GM23338 (cell line): Measurements from ENCODE around the gene MAD1L1. TPM values are rescaled to one million over a fixed set of nuclear protein-coding genes. Genes with fewer than 3 reads are reported as not detected.

Experiments used
- ATAC-seq: fragments of 200-7000 bp; cut with Tn5 transposase; 3 replicates; pipeline ENCODE4 v1.9.1; 2020
- DNase-seq: peaks from one replicate; pipeline ENCODE4 v3.0.0-alpha.2; 2015; ENCODE audit warnings: low spot score
- H2AFZ ChIP-seq: fragments of 200-600 bp; sonication (generic); 2 replicates; pipeline ENCODE4 v1.8.0; 2016; ENCODE audit warnings: antibody characterized with exemption, mild to moderate bottlenecking, moderate library complexity
- H3F3A ChIP-seq: fragments of 200-600 bp; sonication (generic); replicated peaks from 2 replicates; pipeline ENCODE4 v1.8.0; 2017; ENCODE audit warnings: antibody characterized with exemption, mixed run types, low read depth
- H3K27ac ChIP-seq: fragments of 200-600 bp; sonication (generic); 2 replicates; pipeline ENCODE4 v1.6.1; 2016; ENCODE audit warnings: low read depth
- H3K27me3 ChIP-seq: fragments of 200-600 bp; sonication (generic); 2 replicates; pipeline ENCODE4 v1.8.0; 2016; ENCODE audit warnings: mild to moderate bottlenecking, mixed run types, moderate library complexity; ENCODE audit not compliant: insufficient read depth
- H3K36me3 ChIP-seq: fragments of 200-600 bp; sonication (generic); 2 replicates; pipeline ENCODE4 v1.8.0; 2016; ENCODE audit warnings: mild to moderate bottlenecking; ENCODE audit not compliant: insufficient read depth
- H3K4me1 ChIP-seq: fragments of 200-600 bp; sonication (generic); 2 replicates; pipeline ENCODE4 v1.8.0; 2016; ENCODE audit warnings: mild to moderate bottlenecking, moderate library complexity; ENCODE audit not compliant: insufficient read depth
- H3K4me2 ChIP-seq: fragments of 200-600 bp; sonication (generic); 2 replicates; pipeline ENCODE4 v1.7.1; 2017; ENCODE audit warnings: mixed run types
- H3K4me3 ChIP-seq: fragments of 200-600 bp; sonication (generic); 2 replicates; pipeline ENCODE4 v1.6.1; 2016; ENCODE audit warnings: mixed run types
- H3K79me2 ChIP-seq: fragments of 200-600 bp; sonication (generic); replicated peaks from 2 replicates; pipeline ENCODE4 v1.8.0; 2017; ENCODE audit warnings: mild to moderate bottlenecking; ENCODE audit not compliant: insufficient read depth
- H3K9me2 ChIP-seq: fragments of 200-600 bp; sonication (generic); 2 replicates; pipeline ENCODE4 v1.8.0; 2017; ENCODE audit not compliant: insufficient read depth
- H4K20me1 ChIP-seq: fragments of 200-600 bp; sonication (generic); replicated peaks from 2 replicates; pipeline ENCODE4 v1.8.0; 2017; ENCODE audit warnings: mild to moderate bottlenecking; ENCODE audit not compliant: insufficient read depth
- H3K27ac Mint-ChIP-seq: 2 replicates; pipeline ENCODE4 v1.8.0; 2020; ENCODE audit warnings: inconsistent platforms, mild to moderate bottlenecking, moderate library complexity, mixed read lengths
- H3K27me3 Mint-ChIP-seq: 3 replicates; pipeline ENCODE4 v1.8.0; 2022; ENCODE audit warnings: low read depth, mild to moderate bottlenecking, moderate library complexity, mixed read lengths, inconsistent platforms; ENCODE audit not compliant: insufficient read depth, poor library complexity
- H3K36me3 Mint-ChIP-seq: 3 replicates; pipeline ENCODE4 v1.8.0; 2021; ENCODE audit warnings: low read depth, mild to moderate bottlenecking, inconsistent platforms, moderate library complexity, mixed read lengths
- H3K4me1 Mint-ChIP-seq: 3 replicates; pipeline ENCODE4 v1.8.0; 2020; ENCODE audit warnings: mild to moderate bottlenecking, inconsistent platforms, mixed read lengths
- H3K4me3 Mint-ChIP-seq: 3 replicates; pipeline ENCODE4 v1.8.0; 2021; ENCODE audit warnings: moderate library complexity, mild to moderate bottlenecking, inconsistent platforms, mixed read lengths
- H3K9me3 Mint-ChIP-seq: 3 replicates; pipeline ENCODE4 v1.8.0; 2020; ENCODE audit warnings: moderate library complexity, mild to moderate bottlenecking, inconsistent platforms, mixed read lengths
- CREB1 ChIP-seq: fragments of 250-450 bp; sonication (Bioruptor Pico); IDR thresholded peaks from 2 replicates; pipeline ENCODE4 v1.5.0; 2020; ENCODE audit warnings: low read depth, mild to moderate bottlenecking, moderate library complexity
- EZH2phosphoT487 ChIP-seq: fragments of 200-600 bp; sonication (generic); IDR thresholded peaks from one replicate; pipeline ENCODE4 v1.8.1; 2018; ENCODE audit warnings: antibody characterized with exemption; ENCODE audit not compliant: unreplicated experiment
- NANOG ChIP-seq: IDR thresholded peaks from 2 replicates; pipeline ENCODE4 v1.6.1; 2016; ENCODE audit warnings: antibody characterized with exemption, borderline replicate concordance
- POLR2AphosphoS5 ChIP-seq: IDR thresholded peaks from 2 replicates; pipeline ENCODE4 v1.6.1; 2016; ENCODE audit warnings: antibody characterized with exemption, low read depth
- STAT1 ChIP-seq: IDR thresholded peaks from one replicate; pipeline ENCODE4 v1.6.1; 2016; ENCODE audit warnings: antibody characterized with exemption; ENCODE audit not compliant: unreplicated experiment
- ZNF114 ChIP-seq: fragments of 250-450 bp; sonication (Bioruptor Pico); IDR thresholded peaks from 2 replicates; pipeline ENCODE4 v1.5.0; 2020; ENCODE audit warnings: mild to moderate bottlenecking, moderate library complexity
- ZNF331 ChIP-seq: fragments of 250-450 bp; sonication (Bioruptor Pico); IDR thresholded peaks from 2 replicates; pipeline ENCODE4 v1.5.0; 2020; ENCODE audit warnings: low read depth, mild to moderate bottlenecking, moderate library complexity
- polyA plus RNA-seq: library from polyadenylated mRNA; unstranded; fragments of >200 nt; fragmentation: Nextera tagmentation; extraction: Ambion mirVana; gene quantifications from 2 replicates; pipeline ENCODE4 v1.2.1, GENCODE V29; 2016
- total RNA-seq: library from RNA; depleted of rRNA; stranded (reverse); fragments of >200 nt; shearing (Covaris generic); gene quantifications from 2 replicates; pipeline ENCODE4 v1.2.3, GENCODE V29; 2014
- TF ChIP-seq, protein P1 (sequence below): IDR thresholded peaks from 2 replicates; pipeline ENCODE4 v1.6.1; 2016; ENCODE audit warnings: antibody characterized with exemption
- TF ChIP-seq, protein P2 (sequence below), 2 experiments: fragments of 200-600 bp in 1 of 2; sonication (generic) in 1 of 2; conservative IDR thresholded peaks; 2 replicates each; pipeline versions ENCODE4 v1.5.1 to v1.6.1; 2016 to 2017; ENCODE audit warnings: antibody characterized with exemption in 2 of 2, low read depth in 2 of 2, mild to moderate bottlenecking in 2 of 2, moderate library complexity in 1 of 2
- TF ChIP-seq, protein P3 (sequence below): fragments of 250-450 bp; sonication (Bioruptor Pico); IDR thresholded peaks from 2 replicates; pipeline ENCODE4 v1.5.0; 2020; ENCODE audit warnings: mild to moderate bottlenecking, moderate library complexity

MAD1L1 gene
- total and polyA plus RNA-seq, 2 experiments from 2014 or later: 40.3 to 59.3 TPM

DNA sequence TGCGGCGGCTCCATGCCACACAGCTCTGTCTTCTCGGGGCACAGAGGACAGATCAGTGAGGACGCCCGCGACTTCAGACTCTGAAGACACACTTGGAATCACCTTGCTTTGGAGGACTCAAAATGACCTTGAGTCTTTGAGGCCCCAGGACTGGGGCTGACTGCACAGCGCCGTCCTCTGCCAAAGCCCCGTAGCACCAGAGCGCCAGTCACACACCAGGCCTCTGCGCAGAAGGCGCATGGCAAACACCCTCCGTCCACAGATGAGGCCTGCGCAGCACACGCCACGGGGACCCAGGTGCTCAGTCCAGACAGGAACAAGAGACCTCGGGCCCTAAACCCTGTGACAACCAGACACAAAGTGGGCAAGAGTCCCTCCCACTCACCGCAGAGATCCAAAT is 134.7 kb downstream of the MAD1L1 start:
- Histone ChIP-seq H3K79me2 (0 out of 2 replicates have a peak, but pooled peaks cover 8% of the 10 kb centered on the region), H2AFZ (no peak overlapping the region), H3K9me2 (no peaks in the 10 kb centered on the region), H3K27me3 (no peaks in the 10 kb centered on the region), H3K4me3 (no peak overlapping the region), H3K4me1 (no peaks in the 10 kb centered on the region), H3K36me3 (no peaks in the 10 kb centered on the region), H4K20me1 (no peaks in the 10 kb centered on the region), H3K4me2 (no peak overlapping the region), H3F3A (no peaks in the 10 kb centered on the region), H3K27ac (no peak overlapping the region)
- Mint-ChIP-seq H3K4me3 (no peak overlapping the region), H3K27me3 (peaks cover 17% of the 10 kb centered on the region), H3K27ac (no peak overlapping the region), H3K9me3 (no peaks in the 10 kb centered on the region), H3K4me1 (peaks cover 8% of the 10 kb centered on the region; the same call in 1 of the 3 replicates), H3K36me3 (peaks cover 16% of the 10 kb centered on the region)
- TF ChIP-seq POLR2AphosphoS5 (no peak), STAT1 (no peak), EZH2phosphoT487 (no peak), ZNF114 (CRISPR knock-in tag) (no peak), CREB1 (CRISPR knock-in tag) (no peak), ZNF331 (CRISPR knock-in tag) (no peak), NANOG (no peak)
- TF ChIP-seq, protein P1, sequence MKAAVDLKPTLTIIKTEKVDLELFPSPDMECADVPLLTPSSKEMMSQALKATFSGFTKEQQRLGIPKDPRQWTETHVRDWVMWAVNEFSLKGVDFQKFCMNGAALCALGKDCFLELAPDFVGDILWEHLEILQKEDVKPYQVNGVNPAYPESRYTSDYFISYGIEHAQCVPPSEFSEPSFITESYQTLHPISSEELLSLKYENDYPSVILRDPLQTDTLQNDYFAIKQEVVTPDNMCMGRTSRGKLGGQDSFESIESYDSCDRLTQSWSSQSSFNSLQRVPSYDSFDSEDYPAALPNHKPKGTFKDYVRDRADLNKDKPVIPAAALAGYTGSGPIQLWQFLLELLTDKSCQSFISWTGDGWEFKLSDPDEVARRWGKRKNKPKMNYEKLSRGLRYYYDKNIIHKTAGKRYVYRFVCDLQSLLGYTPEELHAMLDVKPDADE: no peak
- TF ChIP-seq, protein P2, sequence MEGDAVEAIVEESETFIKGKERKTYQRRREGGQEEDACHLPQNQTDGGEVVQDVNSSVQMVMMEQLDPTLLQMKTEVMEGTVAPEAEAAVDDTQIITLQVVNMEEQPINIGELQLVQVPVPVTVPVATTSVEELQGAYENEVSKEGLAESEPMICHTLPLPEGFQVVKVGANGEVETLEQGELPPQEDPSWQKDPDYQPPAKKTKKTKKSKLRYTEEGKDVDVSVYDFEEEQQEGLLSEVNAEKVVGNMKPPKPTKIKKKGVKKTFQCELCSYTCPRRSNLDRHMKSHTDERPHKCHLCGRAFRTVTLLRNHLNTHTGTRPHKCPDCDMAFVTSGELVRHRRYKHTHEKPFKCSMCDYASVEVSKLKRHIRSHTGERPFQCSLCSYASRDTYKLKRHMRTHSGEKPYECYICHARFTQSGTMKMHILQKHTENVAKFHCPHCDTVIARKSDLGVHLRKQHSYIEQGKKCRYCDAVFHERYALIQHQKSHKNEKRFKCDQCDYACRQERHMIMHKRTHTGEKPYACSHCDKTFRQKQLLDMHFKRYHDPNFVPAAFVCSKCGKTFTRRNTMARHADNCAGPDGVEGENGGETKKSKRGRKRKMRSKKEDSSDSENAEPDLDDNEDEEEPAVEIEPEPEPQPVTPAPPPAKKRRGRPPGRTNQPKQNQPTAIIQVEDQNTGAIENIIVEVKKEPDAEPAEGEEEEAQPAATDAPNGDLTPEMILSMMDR (conservative IDR thresholded peaks at IDR 0.05; ENCODE audit: low read depth in 2 of 2): no peak
- TF ChIP-seq, protein P3, sequence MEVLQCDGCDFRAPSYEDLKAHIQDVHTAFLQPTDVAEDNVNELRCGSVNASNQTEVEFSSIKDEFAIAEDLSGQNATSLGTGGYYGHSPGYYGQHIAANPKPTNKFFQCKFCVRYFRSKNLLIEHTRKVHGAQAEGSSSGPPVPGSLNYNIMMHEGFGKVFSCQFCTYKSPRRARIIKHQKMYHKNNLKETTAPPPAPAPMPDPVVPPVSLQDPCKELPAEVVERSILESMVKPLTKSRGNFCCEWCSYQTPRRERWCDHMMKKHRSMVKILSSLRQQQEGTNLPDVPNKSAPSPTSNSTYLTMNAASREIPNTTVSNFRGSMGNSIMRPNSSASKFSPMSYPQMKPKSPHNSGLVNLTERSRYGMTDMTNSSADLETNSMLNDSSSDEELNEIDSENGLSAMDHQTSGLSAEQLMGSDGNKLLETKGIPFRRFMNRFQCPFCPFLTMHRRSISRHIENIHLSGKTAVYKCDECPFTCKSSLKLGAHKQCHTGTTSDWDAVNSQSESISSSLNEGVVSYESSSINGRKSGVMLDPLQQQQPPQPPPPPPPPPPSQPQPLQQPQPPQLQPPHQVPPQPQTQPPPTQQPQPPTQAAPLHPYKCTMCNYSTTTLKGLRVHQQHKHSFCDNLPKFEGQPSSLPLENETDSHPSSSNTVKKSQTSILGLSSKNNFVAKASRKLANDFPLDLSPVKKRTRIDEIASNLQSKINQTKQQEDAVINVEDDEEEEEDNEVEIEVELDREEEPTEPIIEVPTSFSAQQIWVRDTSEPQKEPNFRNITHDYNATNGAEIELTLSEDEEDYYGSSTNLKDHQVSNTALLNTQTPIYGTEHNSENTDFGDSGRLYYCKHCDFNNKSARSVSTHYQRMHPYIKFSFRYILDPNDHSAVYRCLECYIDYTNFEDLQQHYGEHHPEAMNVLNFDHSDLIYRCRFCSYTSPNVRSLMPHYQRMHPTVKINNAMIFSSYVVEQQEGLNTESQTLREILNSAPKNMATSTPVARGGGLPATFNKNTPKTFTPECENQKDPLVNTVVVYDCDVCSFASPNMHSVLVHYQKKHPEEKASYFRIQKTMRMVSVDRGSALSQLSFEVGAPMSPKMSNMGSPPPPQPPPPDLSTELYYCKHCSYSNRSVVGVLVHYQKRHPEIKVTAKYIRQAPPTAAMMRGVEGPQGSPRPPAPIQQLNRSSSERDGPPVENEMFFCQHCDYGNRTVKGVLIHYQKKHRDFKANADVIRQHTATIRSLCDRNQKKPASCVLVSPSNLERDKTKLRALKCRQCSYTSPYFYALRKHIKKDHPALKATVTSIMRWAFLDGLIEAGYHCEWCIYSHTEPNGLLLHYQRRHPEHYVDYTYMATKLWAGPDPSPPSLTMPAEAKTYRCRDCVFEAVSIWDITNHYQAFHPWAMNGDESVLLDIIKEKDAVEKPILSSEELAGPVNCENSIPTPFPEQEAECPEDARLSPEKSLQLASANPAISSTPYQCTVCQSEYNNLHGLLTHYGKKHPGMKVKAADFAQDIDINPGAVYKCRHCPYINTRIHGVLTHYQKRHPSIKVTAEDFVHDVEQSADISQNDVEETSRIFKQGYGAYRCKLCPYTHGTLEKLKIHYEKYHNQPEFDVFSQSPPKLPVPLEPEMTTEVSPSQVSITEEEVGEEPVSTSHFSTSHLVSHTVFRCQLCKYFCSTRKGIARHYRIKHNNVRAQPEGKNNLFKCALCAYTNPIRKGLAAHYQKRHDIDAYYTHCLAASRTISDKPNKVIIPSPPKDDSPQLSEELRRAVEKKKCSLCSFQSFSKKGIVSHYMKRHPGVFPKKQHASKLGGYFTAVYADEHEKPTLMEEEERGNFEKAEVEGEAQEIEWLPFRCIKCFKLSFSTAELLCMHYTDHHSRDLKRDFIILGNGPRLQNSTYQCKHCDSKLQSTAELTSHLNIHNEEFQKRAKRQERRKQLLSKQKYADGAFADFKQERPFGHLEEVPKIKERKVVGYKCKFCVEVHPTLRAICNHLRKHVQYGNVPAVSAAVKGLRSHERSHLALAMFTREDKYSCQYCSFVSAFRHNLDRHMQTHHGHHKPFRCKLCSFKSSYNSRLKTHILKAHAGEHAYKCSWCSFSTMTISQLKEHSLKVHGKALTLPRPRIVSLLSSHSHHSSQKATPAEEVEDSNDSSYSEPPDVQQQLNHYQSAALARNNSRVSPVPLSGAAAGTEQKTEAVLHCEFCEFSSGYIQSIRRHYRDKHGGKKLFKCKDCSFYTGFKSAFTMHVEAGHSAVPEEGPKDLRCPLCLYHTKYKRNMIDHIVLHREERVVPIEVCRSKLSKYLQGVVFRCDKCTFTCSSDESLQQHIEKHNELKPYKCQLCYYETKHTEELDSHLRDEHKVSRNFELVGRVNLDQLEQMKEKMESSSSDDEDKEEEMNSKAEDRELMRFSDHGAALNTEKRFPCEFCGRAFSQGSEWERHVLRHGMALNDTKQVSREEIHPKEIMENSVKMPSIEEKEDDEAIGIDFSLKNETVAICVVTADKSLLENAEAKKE (CRISPR knock-in tag): no peak
- ATAC-seq (no peak), DNase-seq (no peak)
